BLaER1 treated with 17β-estradiol and CSF1 and Interleukin-3, amounts not matched to agents 10 nM and 100 nM (cell line): ENCODE measurements around the gene DTNA.
"Not testable (repeated sequence)": the region's sequence is repeated elsewhere in the genome, so short reads cannot be mapped to it uniquely, and the experiment has no call there.

ENCODE experiments used
- H3K27ac ChIP-seq, 11 experiments: shearing (Covaris generic); formaldehyde crosslinking; 2 replicates each; pipeline ENCODE4 v1.8.1; 2022
- H3K27me3 ChIP-seq, 11 experiments: shearing (Covaris generic); formaldehyde crosslinking; 2 replicates each; pipeline ENCODE4 v1.8.1; 2022
- H3K36me3 ChIP-seq, 11 experiments: shearing (Covaris generic); formaldehyde crosslinking; 2 replicates each; pipeline ENCODE4 v1.8.1; 2022
- H3K4me1 ChIP-seq, 10 experiments: shearing (Covaris generic); formaldehyde crosslinking; 2 replicates each; pipeline ENCODE4 v1.8.1; 2022
- H3K4me2 ChIP-seq, 11 experiments: shearing (Covaris generic); formaldehyde crosslinking; 2 replicates each; pipeline ENCODE4 v1.8.1; 2022
- H3K4me3 ChIP-seq, 10 experiments: shearing (Covaris generic); formaldehyde crosslinking; 2 replicates each; pipeline ENCODE4 v1.8.1; 2022
- H3K9ac ChIP-seq, 11 experiments: shearing (Covaris generic); formaldehyde crosslinking; 2 replicates each; pipeline ENCODE4 v1.8.1; 2022
- H3K9me3 ChIP-seq, 11 experiments: shearing (Covaris generic); formaldehyde crosslinking; replicated peaks in 1 of 11; 2 replicates each; pipeline ENCODE4 v1.8.1; 2022
- H4K20me1 ChIP-seq, 11 experiments: shearing (Covaris generic); formaldehyde crosslinking; 2 replicates each; pipeline ENCODE4 v1.8.1; 2022
- Cebpa-rat ChIP-seq, 11 experiments: shearing (Covaris generic); IDR thresholded peaks; 2 replicates each; pipeline ENCODE4 v1.8.1; 2022

DTNA gene

DNA sequence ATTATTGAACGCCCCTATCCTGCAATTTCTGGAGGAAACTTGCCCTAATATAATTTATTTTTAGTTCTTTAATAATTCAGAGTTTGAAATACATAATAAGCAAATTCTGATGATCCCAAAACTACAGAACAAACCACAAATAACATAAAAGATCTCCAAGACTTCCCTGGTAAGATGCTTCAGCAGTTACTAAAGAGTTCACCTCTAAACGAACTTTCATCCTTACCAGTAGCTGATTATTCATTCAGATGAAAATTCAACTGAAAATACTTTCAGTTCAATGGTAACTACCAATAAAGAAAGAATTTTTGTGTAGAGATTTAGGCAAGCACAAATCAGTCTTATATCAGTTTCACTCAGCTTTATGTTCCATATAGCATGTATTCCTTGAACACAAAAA lies 201.0 kb downstream of the DTNA start:
- Histone ChIP-seq H4K20me1 (no peaks in the 10 kb centered on the region), H3K36me3 (no peaks in the 10 kb centered on the region; a peak in 1 of 22 replicates), H3K27me3 (no peaks in the 10 kb centered on the region), H3K4me1 (no peaks in the 10 kb centered on the region), H3K9ac (no peak overlapping the region), H3K4me3 (no peak overlapping the region), H3K9me3 (peaks cover 5 to 16% (median 11%) of the 10 kb centered on the region in 11 experiments), H3K27ac (no peak overlapping the region), H3K4me2 (no peak overlapping the region)
- no peak for TF ChIP-seq Cebpa-rat (IDR thresholded peaks at IDR 0.05)

DNA sequence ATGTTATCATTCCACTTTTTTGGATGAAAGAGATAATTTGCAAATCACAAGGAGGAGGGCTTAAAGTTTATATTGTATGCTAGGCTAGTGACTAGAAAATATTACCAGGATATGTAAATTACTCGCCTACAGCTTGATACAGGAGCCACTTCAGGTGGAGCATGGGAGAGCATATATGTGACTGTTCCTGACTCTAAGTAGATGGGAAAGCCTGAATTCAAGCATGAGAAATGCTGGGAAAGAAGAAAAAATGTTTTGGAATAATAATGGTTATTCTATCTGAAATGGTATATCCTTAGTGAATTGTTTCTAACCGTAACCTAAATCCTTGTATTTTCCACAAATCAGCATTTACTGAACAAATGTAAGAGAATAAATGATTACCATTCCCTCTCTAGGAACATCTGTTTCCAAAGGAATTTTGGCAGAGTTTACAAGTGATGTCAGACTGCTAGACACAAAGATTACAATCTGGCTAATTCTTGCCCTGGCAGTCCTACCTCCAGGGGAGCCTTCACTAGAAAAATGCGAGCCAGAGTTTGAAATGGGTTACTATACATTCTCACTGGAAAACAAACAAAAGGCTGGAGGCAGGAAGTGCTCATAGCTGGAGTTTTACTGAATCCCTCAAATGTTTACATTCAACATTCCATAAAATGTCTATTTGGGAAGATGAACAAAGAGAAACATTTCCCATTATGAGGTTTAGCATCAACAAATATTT lies 201.7 kb downstream of the DTNA start:
- TF ChIP-seq Cebpa-rat (IDR thresholded peaks at IDR 0.05), result no peak
- no peak overlapping the region for H3K27ac ChIP-seq
- no peaks in the 10 kb centered on the region for H3K36me3 ChIP-seq
- no peak overlapping the region for H3K9ac ChIP-seq
- H3K9me3 ChIP-seq, result peaks cover 0 to 9% (median 3%) of the 10 kb centered on the region in 11 experiments; a peak in 13 of 22 replicates
- H3K27me3 ChIP-seq, result no peaks in the 10 kb centered on the region
- no peak overlapping the region for H3K4me3 ChIP-seq
- H3K4me1 ChIP-seq, result no peaks in the 10 kb centered on the region
- H3K4me2 ChIP-seq, result no peak overlapping the region
- H4K20me1 ChIP-seq, result no peaks in the 10 kb centered on the region

DNA sequence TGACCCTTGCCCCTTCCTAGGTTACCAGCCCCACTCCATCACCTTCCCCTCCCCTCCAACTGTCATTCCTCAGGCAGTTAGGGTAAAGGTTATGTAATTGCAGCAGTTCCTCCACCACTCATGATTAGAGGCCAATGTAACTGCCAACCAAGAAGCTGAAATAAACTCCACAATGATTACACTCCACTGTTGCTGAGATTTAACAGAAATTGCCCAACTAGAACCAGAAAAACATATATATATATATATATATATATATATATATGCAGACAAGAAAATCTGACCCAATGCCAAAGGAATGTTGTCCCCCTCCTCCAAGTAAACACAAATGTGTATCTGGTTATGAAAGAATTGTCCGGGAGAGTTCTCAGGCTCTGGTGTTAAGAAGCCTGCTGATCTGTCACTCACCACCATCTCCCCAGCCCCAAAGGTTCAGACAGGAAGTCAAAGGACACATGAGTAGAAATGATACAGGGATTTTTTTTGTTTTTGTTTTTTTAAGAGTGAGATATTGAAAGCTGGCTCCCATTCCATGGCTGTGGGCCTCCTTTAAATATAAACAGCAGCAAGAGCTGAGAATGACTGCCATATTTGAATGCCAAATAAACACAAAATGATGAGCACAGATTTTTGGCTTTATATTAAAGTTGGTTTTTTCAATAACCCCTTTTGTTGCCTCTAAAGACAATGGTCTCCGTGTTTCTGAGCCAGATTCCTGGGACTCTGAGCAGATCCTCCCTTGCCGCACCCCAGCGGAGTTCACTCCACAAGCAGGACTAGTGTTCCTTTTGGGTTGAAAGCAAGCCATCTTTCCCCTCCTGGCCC lies 204.0 kb downstream of the DTNA start:
- no peak for TF ChIP-seq Cebpa-rat (IDR thresholded peaks at IDR 0.05)
- Histone ChIP-seq H3K4me3 (no peak overlapping the region), H3K9ac (no peak overlapping the region), H3K4me2 (no peak overlapping the region), H3K4me1 (no peaks in the 10 kb centered on the region), H3K9me3 (no peaks in the 10 kb centered on the region), H4K20me1 (no peaks in the 10 kb centered on the region), H3K36me3 (no peaks in the 10 kb centered on the region), H3K27me3 (no peaks in the 10 kb centered on the region), H3K27ac (no peak overlapping the region)

DNA sequence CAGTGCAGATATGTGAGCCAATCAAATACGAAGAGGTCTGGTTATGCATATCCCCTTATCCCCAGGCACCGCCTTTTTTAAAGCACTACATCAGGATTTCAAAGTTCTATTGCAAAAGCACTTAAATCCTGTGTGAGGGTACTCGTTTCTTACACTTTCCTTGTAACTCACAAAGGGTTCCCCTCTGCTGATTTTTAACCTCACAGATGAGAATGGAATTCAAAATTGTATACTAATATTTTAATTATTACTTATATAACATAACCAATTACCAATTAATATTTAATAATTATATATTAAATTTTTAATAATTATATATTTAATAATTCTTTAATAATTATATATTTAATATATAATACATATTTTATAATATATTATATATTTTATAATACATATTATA lies 204.9 kb downstream of the DTNA start:
- H3K9me3 ChIP-seq, result no peaks in the 10 kb centered on the region
- H3K27me3 ChIP-seq, result no peaks in the 10 kb centered on the region
- no peak overlapping the region for H3K27ac ChIP-seq
- TF ChIP-seq Cebpa-rat (IDR thresholded peaks at IDR 0.05), result no peak
- no peaks in the 10 kb centered on the region for H3K36me3 ChIP-seq
- no peaks in the 10 kb centered on the region for H3K4me1 ChIP-seq
- H3K9ac ChIP-seq, result no peak overlapping the region
- H3K4me2 ChIP-seq, result no peak overlapping the region
- no peak overlapping the region for H3K4me3 ChIP-seq
- no peaks in the 10 kb centered on the region for H4K20me1 ChIP-seq

DNA sequence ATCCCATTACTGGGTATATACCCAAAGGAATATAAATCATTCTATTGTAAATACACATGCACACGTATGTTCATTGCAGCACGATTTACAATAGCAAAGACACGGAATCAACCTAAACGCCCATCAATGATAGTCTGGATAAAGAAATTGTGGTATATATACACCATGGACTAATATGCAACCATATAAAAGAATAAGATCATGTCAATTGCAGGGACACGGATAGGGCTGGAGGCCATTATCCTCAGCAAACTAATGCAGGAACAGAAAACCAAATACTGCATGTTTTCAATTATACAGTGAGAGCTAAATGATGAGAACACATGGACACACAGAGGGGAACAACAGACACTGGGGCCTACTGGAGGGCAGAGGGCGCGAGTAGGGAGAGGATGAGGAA lies 206.4 kb downstream of the DTNA start:
- H3K36me3 ChIP-seq, H3K4me1 ChIP-seq, H3K9ac ChIP-seq, H3K4me3 ChIP-seq, H3K27me3 ChIP-seq, H4K20me1 ChIP-seq, H3K27ac ChIP-seq, H3K4me2 ChIP-seq, H3K9me3 ChIP-seq: not testable (repeated sequence)

DNA sequence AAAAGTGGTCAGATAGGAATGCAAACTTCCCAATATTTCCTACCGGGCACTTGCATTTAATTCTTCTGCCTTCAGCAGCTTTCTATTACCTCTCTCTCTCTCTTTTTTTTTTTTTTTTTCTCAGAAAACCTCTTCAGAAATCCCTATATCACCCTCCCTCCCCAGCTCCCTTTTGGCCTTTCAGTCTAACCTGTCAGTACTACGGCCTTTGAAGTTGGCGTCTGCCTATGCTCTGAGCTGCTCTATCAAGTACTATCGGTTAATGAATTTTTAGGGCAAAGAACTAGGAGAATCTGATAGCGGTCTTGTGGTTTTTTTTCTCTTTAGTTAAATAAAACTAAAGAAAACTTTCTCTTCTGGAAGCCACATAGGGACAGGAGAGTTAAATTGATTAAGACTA lies 208.8 kb downstream of the DTNA start:
- H3K9ac ChIP-seq, result no peak overlapping the region
- no peaks in the 10 kb centered on the region for H3K4me1 ChIP-seq
- H3K36me3 ChIP-seq, result no peaks in the 10 kb centered on the region
- H3K27me3 ChIP-seq, result no peaks in the 10 kb centered on the region
- H3K4me3 ChIP-seq, result no peak overlapping the region
- no peaks in the 10 kb centered on the region for H3K9me3 ChIP-seq
- no peak overlapping the region for H3K4me2 ChIP-seq
- no peaks in the 10 kb centered on the region for H4K20me1 ChIP-seq
- no peak for TF ChIP-seq Cebpa-rat (IDR thresholded peaks at IDR 0.05)
- no peak overlapping the region for H3K27ac ChIP-seq

DNA sequence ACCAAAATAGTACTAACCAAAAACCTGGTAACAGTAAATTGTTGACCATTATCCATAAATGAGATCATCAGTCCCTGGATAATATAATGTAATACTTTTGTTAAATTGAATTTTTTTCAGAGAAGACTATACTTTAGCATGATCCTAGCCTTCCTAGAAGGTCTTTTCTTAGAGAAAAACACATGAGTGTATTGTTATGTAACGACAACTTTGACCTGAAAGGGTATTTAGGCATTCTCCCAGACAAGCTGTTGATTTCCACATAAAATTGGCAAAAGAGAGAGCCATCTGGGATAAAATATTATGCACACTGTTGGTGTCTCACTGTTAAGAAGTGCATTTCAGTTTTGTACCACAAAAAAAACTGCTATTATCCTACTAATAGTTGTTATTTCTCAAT lies 211.1 kb downstream of the DTNA start:
- H3K27ac ChIP-seq, result no peak overlapping the region
- no peak overlapping the region for H3K4me2 ChIP-seq
- H3K4me3 ChIP-seq, result no peak overlapping the region
- TF ChIP-seq Cebpa-rat (IDR thresholded peaks at IDR 0.05), result no peak
- H3K9me3 ChIP-seq, result no peaks in the 10 kb centered on the region
- H4K20me1 ChIP-seq, result no peaks in the 10 kb centered on the region
- no peaks in the 10 kb centered on the region for H3K4me1 ChIP-seq
- no peak overlapping the region for H3K9ac ChIP-seq
- H3K27me3 ChIP-seq, result no peaks in the 10 kb centered on the region
- no peaks in the 10 kb centered on the region for H3K36me3 ChIP-seq

DNA sequence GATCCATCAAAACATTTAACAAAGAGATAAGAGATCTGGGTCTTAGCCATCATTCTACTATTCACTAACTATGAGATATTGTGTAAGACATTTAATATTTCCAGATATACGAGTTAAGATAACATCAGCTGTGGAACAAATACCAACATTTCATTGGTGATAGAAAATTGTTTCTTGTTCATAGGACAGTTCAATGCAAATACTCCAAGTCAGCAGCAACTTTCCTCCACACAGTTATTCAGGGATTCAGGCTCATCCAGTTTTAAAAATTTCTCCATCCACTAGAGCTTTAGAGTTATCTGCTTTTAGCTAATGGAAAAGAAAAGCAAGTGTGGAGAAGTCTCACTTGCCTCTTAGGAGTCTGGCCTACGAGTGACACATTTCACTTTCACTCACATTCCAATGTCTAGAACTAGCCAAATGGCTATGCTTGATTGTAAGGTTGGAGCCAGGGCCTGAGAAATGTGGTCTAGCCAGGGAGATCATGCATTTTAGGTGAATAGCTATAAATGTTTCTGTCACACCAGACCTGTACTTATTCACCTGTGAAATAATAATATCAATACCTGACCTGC lies 211.8 kb downstream of the DTNA start:
- Histone ChIP-seq H3K27me3 (no peaks in the 10 kb centered on the region), H3K27ac (no peak overlapping the region), H3K36me3 (no peaks in the 10 kb centered on the region), H3K4me2 (no peak overlapping the region), H4K20me1 (no peaks in the 10 kb centered on the region), H3K9me3 (no peaks in the 10 kb centered on the region), H3K4me1 (no peaks in the 10 kb centered on the region), H3K9ac (no peak overlapping the region), H3K4me3 (no peak overlapping the region)
- no peak for TF ChIP-seq Cebpa-rat (IDR thresholded peaks at IDR 0.05)

DNA sequence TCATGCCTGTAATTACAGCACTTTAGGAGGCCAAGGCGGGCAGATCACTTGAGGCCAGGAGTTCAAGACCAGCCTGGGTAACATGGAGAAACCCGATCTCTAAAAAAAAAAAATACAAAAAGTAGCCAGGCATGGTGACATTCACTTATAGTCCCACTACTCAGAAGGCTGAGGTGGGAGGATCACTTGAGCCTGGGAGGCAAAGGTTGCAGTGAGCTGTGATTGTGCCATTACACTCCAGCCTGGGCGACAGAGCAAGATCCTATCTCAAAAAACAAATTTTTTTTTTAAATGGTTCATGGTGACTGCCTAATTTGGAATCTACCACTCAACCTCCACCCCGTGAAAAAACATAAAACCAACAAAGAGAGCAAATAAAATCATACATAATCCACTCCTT lies 212.5 kb downstream of the DTNA start:
- H3K27me3 ChIP-seq, H4K20me1 ChIP-seq, H3K9ac ChIP-seq, H3K27ac ChIP-seq, H3K4me2 ChIP-seq, H3K4me1 ChIP-seq, H3K9me3 ChIP-seq, H3K36me3 ChIP-seq, H3K4me3 ChIP-seq: not testable (repeated sequence)

DNA sequence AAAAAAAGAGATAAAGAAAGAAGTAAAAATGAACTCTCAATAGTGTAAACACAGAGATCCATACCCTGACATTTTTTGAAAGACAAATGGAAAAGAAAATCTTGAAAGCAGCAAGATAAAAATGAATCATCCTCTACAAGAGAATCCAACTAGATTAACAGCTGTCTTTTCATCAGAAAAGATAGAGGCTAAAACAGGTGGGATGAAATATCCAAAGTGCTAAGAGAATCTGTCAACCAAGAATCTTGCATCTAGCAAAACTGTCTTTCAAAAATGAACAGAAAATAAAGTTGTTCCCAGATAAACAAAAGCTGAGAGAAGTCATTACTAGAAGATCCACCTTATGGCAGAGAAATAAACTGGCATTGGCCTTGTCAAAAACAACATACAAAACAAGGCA lies 213.8 kb downstream of the DTNA start:
- no peak for TF ChIP-seq Cebpa-rat (IDR thresholded peaks at IDR 0.05)
- no peaks in the 10 kb centered on the region for H4K20me1 ChIP-seq
- no peak overlapping the region for H3K4me2 ChIP-seq
- no peak overlapping the region for H3K27ac ChIP-seq
- H3K9ac ChIP-seq, result no peak overlapping the region
- no peak overlapping the region for H3K4me3 ChIP-seq
- H3K4me1 ChIP-seq, result no peaks in the 10 kb centered on the region
- no peaks in the 10 kb centered on the region for H3K27me3 ChIP-seq
- H3K9me3 ChIP-seq, result no peaks in the 10 kb centered on the region
- H3K36me3 ChIP-seq, result no peaks in the 10 kb centered on the region
